Transverse colon (tissue), 4 donors: Measurements from ENCODE around the gene ANAPC10. TPM values are rescaled to one million over a fixed set of nuclear protein-coding genes. Genes with fewer than 3 reads are reported as not detected.
"Not testable (repeated sequence)": the region's sequence is repeated elsewhere in the genome, so short reads cannot be mapped to it uniquely, and the experiment has no call there.

Experiments
- DNase-seq: peaks from one replicate; pipeline ENCODE4 v3.0.0-alpha.2; 2019
- H3K27ac ChIP-seq, 4 donors: fragments of 200-600 bp; sonication (generic); 2 replicates each; pipeline ENCODE4 v1.5.1; 2016 to 2018; ENCODE audit warnings: inconsistent platforms in 4 of 4
- H3K27me3 ChIP-seq: fragments of 200-600 bp; sonication (generic); 2 replicates; pipeline ENCODE4 v1.5.1; 2017; ENCODE audit warnings: inconsistent platforms
- H3K36me3 ChIP-seq, 4 donors: fragments of 200-600 bp; sonication (generic); 2 replicates each; pipeline ENCODE4 v1.5.1; 2017 to 2019; ENCODE audit warnings: inconsistent platforms in 4 of 4
- H3K4me1 ChIP-seq, 4 donors: fragments of 200-600 bp; sonication (generic); 2 replicates each; pipeline ENCODE4 v1.5.1; 2017 to 2020; ENCODE audit warnings: inconsistent platforms in 4 of 4
- H3K4me3 ChIP-seq, 4 donors: fragments of 200-600 bp; sonication (generic); 1 replicate in 1 of 4; 2 replicates in 3 of 4; pipeline versions ENCODE4 v1.5.1 to v1.6.1; 2017 to 2019; ENCODE audit warnings: inconsistent platforms in 4 of 4
- H3K9me3 ChIP-seq, 2 donors: fragments of 200-600 bp; sonication (generic); 2 replicates each; pipeline ENCODE4 v1.5.1; 2017 to 2019; ENCODE audit warnings: inconsistent platforms in 2 of 2
- EP300 ChIP-seq: sonication (generic); formaldehyde crosslinking; IDR thresholded peaks from one replicate; pipeline ENCODE4 v1.6.1; 2017; ENCODE audit warnings: antibody characterized with exemption, low read depth
- POLR2A ChIP-seq: fragments of 450-650 bp; IDR thresholded peaks from one replicate; pipeline ENCODE4 v1.6.1; 2016; ENCODE audit warnings: antibody characterized with exemption, mild to moderate bottlenecking, moderate library complexity
- POLR2AphosphoS5 ChIP-seq, 3 donors: sonication (generic); formaldehyde crosslinking; IDR thresholded peaks; one replicate each; pipeline ENCODE4 v1.6.1; 2016; ENCODE audit warnings: antibody characterized with exemption in 3 of 3
- WGBS, 2 donors: methylation state at CpG; one replicate each; pipeline ENCODE4 v1.1.5; 2018; ENCODE audit warnings: low coverage in 1 of 2; 5-methylcytosine and 5-hydroxymethylcytosine counted together
- in situ Hi-C, 4 donors: fragments of 200-750 bp; cut with MboI; loops; one replicate each; pipeline versions ENCODE4 v1.15.0 to v1.15.1; 2017; ENCODE audit warnings: low sequenced_read_pairs in 3 of 4, low pct_ligation_motif_present in 1 of 4, low pct_unique_long_range_greater_than_20kb in 1 of 4
- intact Hi-C: fragments of 100-400 bp; cut with DNase I; formaldehyde crosslinking; loops from one replicate; pipeline ENCODE4 v1.15.1; 2023; ENCODE audit warnings: low total_unique reads
- total RNA-seq, 4 donors: library from RNA; depleted of rRNA; stranded (reverse); fragments of >200 nt; gene quantifications; one replicate each; pipeline ENCODE4 v1.1.0, GENCODE V29; 2016
- TF ChIP-seq, protein P1 (sequence below), 5 experiments: fragments of 200-600 bp in 3 of 5; fragments of 450-650 bp in 2 of 5; sonication (generic) in 3 of 5; IDR thresholded peaks; 1 replicate in 2 of 5; 2 replicates in 3 of 5; pipeline ENCODE4 v1.5.1; 2016 to 2017; ENCODE audit warnings: antibody characterized with exemption in 5 of 5, inconsistent platforms in 3 of 5, mild to moderate bottlenecking in 2 of 5, moderate library complexity in 1 of 5

Gene ANAPC10, protein sequence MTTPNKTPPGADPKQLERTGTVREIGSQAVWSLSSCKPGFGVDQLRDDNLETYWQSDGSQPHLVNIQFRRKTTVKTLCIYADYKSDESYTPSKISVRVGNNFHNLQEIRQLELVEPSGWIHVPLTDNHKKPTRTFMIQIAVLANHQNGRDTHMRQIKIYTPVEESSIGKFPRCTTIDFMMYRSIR
- 10 to 100 TPM in 3 of 4 donors, 1 to 10 TPM in 1; 7.5 to 24.8 (median 15.4) TPM for total RNA-seq

DNA sequence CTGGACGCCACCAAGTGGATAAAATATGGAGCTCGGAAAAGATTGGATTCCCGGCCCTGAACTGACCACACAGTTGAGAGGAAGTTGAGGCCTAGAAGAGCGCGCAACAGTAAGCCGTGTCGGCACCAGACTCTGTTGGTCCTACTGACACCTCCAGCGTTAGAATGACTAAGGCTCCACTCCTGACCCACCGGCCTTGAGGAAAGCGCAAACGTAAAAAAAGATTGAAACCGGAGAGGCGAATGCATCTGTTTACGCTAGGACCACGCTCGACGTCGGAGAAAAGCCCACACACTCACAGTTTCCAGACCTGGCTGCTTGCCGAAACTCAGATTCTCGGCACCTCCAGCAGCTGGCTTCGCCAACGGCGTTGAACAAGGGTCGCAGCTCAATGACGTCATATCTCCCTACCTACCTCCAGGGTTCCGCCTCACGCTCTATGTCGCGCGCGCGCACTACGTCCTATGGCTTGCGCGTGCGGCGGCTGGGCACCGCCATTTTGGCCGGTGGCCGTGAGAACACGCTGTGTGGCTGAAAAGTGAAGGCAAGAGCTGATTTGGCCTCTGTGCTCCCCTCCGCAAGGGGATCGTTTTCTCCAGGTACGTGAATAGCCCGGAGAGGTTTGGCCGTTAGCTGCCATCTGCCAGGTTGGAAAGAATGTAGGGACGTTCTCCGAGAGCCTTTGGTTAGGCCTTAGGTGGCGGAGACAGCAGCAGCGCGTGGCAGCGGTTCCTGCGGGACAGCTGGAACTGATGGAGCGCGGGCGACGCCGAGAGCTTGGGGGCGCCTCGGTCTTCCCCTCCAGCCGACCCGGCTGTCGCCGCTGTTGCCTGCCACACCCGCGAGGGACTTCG is at the start of gene ANAPC10, which contains the start of gene ABCE1:
ANAPC10 (minus strand) TSS at position 376 of the 854 bp plus-strand sequence. CDS start 2,097 bp downstream, outside the sequence.
ABCE1 (plus strand) TSS at position 491 of the 854 bp plus-strand sequence. CDS start 6,102 bp downstream, outside the sequence.
- intact Hi-C loops = no loop called here
- 0 to 1% methylated on average over 21 to 59 of the region's 67 CpGs for WGBS, 2 donors
- peaks cover 0 to 17% (median 6%) of the 10 kb centered on the region in 4 donors for H3K36me3 ChIP-seq
- H3K9me3 ChIP-seq = peaks cover 0 to 6% of the 10 kb centered on the region in 2 donors
- peak; percentile 65 for TF ChIP-seq POLR2A
- TF ChIP-seq, protein P1, sequence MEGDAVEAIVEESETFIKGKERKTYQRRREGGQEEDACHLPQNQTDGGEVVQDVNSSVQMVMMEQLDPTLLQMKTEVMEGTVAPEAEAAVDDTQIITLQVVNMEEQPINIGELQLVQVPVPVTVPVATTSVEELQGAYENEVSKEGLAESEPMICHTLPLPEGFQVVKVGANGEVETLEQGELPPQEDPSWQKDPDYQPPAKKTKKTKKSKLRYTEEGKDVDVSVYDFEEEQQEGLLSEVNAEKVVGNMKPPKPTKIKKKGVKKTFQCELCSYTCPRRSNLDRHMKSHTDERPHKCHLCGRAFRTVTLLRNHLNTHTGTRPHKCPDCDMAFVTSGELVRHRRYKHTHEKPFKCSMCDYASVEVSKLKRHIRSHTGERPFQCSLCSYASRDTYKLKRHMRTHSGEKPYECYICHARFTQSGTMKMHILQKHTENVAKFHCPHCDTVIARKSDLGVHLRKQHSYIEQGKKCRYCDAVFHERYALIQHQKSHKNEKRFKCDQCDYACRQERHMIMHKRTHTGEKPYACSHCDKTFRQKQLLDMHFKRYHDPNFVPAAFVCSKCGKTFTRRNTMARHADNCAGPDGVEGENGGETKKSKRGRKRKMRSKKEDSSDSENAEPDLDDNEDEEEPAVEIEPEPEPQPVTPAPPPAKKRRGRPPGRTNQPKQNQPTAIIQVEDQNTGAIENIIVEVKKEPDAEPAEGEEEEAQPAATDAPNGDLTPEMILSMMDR (IDR thresholded peaks at IDR 0.05) = peak in 3 of 5 experiments; percentile 4 to 35 (median 21)
- TF ChIP-seq EP300 = no peak
- peak; percentile 81 to 85 (median 83) for TF ChIP-seq POLR2AphosphoS5 (IDR thresholded peaks at IDR 0.05)
- DNase-seq = peak; percentile 97
- peak within 1 kb of the TSS; percentile 58 to 78 (median 70) for H3K4me3 ChIP-seq
- H3K27me3 ChIP-seq = no peaks in the 10 kb centered on the region
- in situ Hi-C loops = no loop called here
- peaks cover 19 to 43% (median 28%) of the 10 kb centered on the region in 4 donors for H3K4me1 ChIP-seq
- peak within 1 kb of the TSS; percentile 90 to 97 (median 92) for H3K27ac ChIP-seq

DNA sequence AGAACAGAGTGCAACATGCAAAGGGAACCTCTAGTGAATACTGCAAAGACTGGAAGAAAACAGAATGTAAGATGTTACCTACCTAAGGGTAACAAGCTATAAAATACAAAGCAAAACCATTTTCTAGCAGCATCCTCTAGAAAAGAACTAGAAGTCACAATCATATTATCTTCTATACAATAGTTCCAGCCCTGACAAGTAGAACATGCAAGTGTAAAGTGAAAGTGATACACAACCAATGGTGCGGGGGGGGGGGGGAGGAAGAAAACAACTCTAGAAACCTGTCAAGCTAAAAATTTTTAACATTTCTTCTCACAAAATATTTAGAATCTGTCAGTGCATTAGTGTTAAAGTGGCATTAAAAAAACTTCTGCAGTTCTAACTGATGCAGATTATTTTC is 38.2 kb upstream of the ANAPC10 start:
- DNase-seq, H3K27ac ChIP-seq, in situ Hi-C loops, H3K9me3 ChIP-seq, intact Hi-C loops, H3K4me1 ChIP-seq, H3K4me3 ChIP-seq, H3K27me3 ChIP-seq: not testable (repeated sequence)
- 29 to 53% methylated on average over 1 of the region's 1 CpG for WGBS, 2 donors
- peaks cover 0 to 40% (median 20%) of the 10 kb centered on the region in 4 donors for H3K36me3 ChIP-seq

DNA sequence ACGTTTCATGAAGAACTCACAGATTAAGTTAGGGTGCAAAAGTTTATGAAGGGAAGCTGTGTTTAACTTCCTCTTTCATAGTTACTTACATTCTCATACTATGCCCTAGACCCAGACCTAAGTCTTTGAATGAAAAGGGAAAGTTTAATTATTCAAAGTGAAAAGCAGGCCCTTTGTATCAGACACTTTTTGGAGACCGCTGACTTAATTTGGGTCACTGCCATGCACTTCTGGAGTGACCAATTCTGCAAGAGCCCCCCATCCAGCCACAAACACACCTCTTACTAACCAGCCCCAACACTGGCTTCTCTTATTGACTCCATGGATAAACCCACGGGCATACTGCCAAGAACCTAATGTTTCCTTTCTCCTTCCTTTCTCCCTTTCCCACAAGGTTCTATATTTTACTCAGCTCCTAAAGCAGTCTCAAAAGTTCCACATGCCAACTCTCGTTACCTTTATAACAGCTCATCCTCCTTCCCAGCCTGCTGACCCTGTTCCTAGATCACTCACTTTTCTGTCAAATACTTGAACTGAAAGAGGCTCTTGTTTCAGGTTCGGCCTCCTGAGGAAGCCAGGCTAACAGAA is 34.6 kb upstream of the ANAPC10 start:
- WGBS, 2 donors = 54 to 56% methylated on average over 4 to 5 of the region's 5 CpGs
- H3K4me1 ChIP-seq = peaks cover 0 to 9% (median 2%) of the 10 kb centered on the region in 4 donors
- TF ChIP-seq EP300 = no peak
- TF ChIP-seq, protein P1 (IDR thresholded peaks at IDR 0.05) = no peak
- TF ChIP-seq POLR2A = no peak
- no peak for TF ChIP-seq POLR2AphosphoS5 (IDR thresholded peaks at IDR 0.05)
- H3K4me3 ChIP-seq = no peak overlapping the region
- H3K27ac ChIP-seq = no peak overlapping the region
- DNase-seq = no peak
- H3K27me3 ChIP-seq = no peaks in the 10 kb centered on the region
- in situ Hi-C loops = no loop called here
- H3K9me3 ChIP-seq = no peaks in the 10 kb centered on the region
- intact Hi-C loops = no loop called here
- peaks cover 0 to 22% (median 7%) of the 10 kb centered on the region in 4 donors for H3K36me3 ChIP-seq

DNA sequence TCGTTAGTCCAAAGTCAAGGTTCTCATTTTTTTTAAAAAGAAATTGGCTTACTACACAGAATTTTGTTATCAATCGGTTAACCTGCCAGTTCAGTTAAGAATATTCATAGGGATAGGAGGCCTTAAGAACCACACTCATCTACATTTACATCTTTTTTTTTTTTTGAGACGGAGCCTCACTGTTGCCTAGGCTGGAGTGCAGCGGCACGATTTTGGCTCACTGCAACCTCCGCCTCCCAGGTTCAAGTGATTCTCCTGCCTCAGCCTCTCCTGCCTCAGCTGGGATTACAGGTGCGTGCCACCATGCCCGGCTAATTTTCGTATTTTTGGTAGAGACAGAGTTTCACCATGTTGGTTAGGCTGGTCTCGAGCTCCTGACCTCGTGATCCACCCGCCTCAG is 33.9 kb upstream of the ANAPC10 start:
- peaks cover 0 to 24% (median 9%) of the 10 kb centered on the region in 4 donors for H3K36me3 ChIP-seq
- WGBS, 2 donors = 79 to 86% methylated on average over 12 of the region's 12 CpGs
- H3K27ac ChIP-seq = no peak overlapping the region
- H3K4me1 ChIP-seq = peaks cover 0 to 9% (median 2%) of the 10 kb centered on the region in 4 donors
- H3K4me3 ChIP-seq = no peak overlapping the region
- no peaks in the 10 kb centered on the region for H3K9me3 ChIP-seq
- DNase-seq = no peak
- in situ Hi-C loops (no loop called here), intact Hi-C loops (no loop called here)
- TF ChIP-seq, protein P1 (IDR thresholded peaks at IDR 0.05) = no peak
- no peak for TF ChIP-seq EP300
- no peak for TF ChIP-seq POLR2AphosphoS5 (IDR thresholded peaks at IDR 0.05)
- TF ChIP-seq POLR2A = no peak
- no peaks in the 10 kb centered on the region for H3K27me3 ChIP-seq
